ENCODE results near the gene ALG14. TPM values are rescaled to one million over a fixed set of nuclear protein-coding genes. Genes with fewer than 3 reads are reported as not detected.

ALG14 gene
- polyA plus RNA-seq, 2 donors = 0.88 to 1.3 TPM

DNA sequence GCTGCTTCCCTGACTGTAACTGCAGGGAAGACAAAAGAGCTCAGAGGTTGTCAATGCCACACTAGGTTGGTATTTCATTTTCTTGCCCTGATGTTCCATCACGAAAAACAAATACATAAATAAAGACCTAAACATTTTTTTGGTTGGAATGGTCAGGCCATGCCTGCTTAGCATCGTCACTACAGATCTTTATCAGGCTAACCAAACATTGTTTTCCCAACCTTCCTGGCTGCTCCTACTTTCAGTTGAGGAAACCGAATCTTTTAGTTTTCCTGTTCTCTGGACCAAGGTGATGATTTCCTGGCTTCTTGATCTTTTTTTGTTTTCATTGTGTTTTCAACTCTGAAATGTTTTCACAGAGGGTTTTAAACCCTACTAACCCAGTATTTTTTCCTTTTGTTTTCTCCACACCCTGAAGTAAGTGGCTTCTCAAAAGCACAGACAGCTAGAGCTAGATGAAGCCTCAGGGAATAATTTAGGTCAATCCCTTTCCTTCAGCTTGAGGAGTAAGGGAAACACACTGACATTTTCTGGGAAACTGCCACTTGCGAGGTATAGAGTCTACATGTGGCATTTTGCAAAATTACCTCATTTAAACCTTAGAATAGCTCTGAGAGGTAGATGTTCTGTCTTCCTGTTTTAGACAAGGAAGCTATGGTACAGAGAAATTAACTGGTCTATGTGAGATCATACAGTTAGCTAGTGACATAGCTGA is 78.7 kb downstream of the ALG14 start:
- H3K27ac ChIP-seq (ENCODE audit: low read depth in 2 of 2, low read length in 1 of 2) = peak overlapping the region in 1 of 2 donors; percentile 49
- no peak overlapping the region for H3K4me3 ChIP-seq (ENCODE audit: low read depth in 1 of 2, low read length in 2 of 2)
- WGBS, 2 donors = 74 to 84% methylated on average over 4 of the region's 4 CpGs
- no peaks in the 10 kb centered on the region for H3K27me3 ChIP-seq (ENCODE audit: control insufficient read depth in 1 of 2, insufficient read depth in 2 of 2, low read length in 2 of 2)
- no peaks in the 10 kb centered on the region for H3K36me3 ChIP-seq (ENCODE audit: control insufficient read depth in 2 of 2, insufficient read depth in 2 of 2, low read length in 1 of 2)
- no peaks in the 10 kb centered on the region for H3K4me1 ChIP-seq (ENCODE audit: control insufficient read depth in 2 of 2, insufficient read depth in 2 of 2, low read length in 1 of 2)
- H3K9me3 ChIP-seq (ENCODE audit: control insufficient read depth in 2 of 2, insufficient read depth in 1 of 2, low read depth in 1 of 2, low read length in 1 of 2) = no peaks in the 10 kb centered on the region

- 77 to 83% methylated on average over 2 of the region's 2 CpGs for WGBS, 2 donors
- Histone ChIP-seq H3K36me3 (ENCODE audit: control insufficient read depth in 2 of 2, insufficient read depth in 2 of 2, low read length in 1 of 2) (no peaks in the 10 kb centered on the region), H3K27me3 (ENCODE audit: control insufficient read depth in 1 of 2, insufficient read depth in 2 of 2, low read length in 2 of 2) (no peaks in the 10 kb centered on the region), H3K9me3 (ENCODE audit: control insufficient read depth in 2 of 2, insufficient read depth in 1 of 2, low read depth in 1 of 2, low read length in 1 of 2) (no peaks in the 10 kb centered on the region), H3K27ac (ENCODE audit: low read depth in 2 of 2, low read length in 1 of 2) (no peak overlapping the region), H3K4me3 (ENCODE audit: low read depth in 1 of 2, low read length in 2 of 2) (no peak overlapping the region), H3K4me1 (ENCODE audit: control insufficient read depth in 2 of 2, insufficient read depth in 2 of 2, low read length in 1 of 2) (no peaks in the 10 kb centered on the region)
Measured at GRCh38 chr1:94992863-94993563, 79.7 kb downstream of the ALG14 start.

- H3K27me3 ChIP-seq (ENCODE audit: control insufficient read depth in 1 of 2, insufficient read depth in 2 of 2, low read length in 2 of 2) = no peaks in the 10 kb centered on the region
- no peaks in the 10 kb centered on the region for H3K4me1 ChIP-seq (ENCODE audit: control insufficient read depth in 2 of 2, insufficient read depth in 2 of 2, low read length in 1 of 2)
- H3K27ac ChIP-seq (ENCODE audit: low read depth in 2 of 2, low read length in 1 of 2) = no peak overlapping the region
- H3K9me3 ChIP-seq (ENCODE audit: control insufficient read depth in 2 of 2, insufficient read depth in 1 of 2, low read depth in 1 of 2, low read length in 1 of 2) = no peaks in the 10 kb centered on the region
- WGBS, 2 donors = 83 to 84% methylated on average over 5 of the region's 5 CpGs
- no peak overlapping the region for H3K4me3 ChIP-seq (ENCODE audit: low read depth in 1 of 2, low read length in 2 of 2)
- no peaks in the 10 kb centered on the region for H3K36me3 ChIP-seq (ENCODE audit: control insufficient read depth in 2 of 2, insufficient read depth in 2 of 2, low read length in 1 of 2)
Measured at GRCh38 chr1:94992161-94992560, 80.6 kb downstream of the ALG14 start.

DNA sequence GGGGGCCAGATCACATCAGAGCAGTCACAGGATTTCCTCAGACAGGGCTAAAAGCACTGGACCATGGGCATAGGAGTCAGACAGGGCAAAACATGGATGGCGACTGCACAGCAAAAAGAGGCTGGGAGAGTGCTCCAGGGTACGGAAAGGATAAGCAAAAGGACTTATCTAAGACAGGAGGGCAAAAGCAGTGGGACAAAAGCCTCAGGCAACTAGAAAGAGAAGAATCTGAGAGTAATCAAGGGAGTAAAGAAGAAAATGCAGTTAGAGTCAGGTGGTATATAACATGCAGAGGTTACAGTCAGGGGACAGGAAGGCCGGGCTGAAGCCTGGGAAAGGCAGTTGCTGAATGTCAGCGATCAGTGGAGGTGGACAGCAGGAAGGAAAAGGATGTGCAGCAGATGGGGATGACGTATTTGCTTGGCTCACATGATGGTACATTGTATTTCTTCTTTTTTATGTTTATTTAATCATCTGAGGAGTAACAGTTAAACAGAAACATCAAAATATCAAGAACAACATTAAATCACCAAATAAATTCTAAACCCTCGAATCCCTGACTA is 82.8 kb downstream of the ALG14 start:
- Histone ChIP-seq H3K27me3 (ENCODE audit: control insufficient read depth in 1 of 2, insufficient read depth in 2 of 2, low read length in 2 of 2) (no peaks in the 10 kb centered on the region), H3K36me3 (ENCODE audit: control insufficient read depth in 2 of 2, insufficient read depth in 2 of 2, low read length in 1 of 2) (no peaks in the 10 kb centered on the region), H3K27ac (ENCODE audit: low read depth in 2 of 2, low read length in 1 of 2) (no peak overlapping the region), H3K9me3 (ENCODE audit: control insufficient read depth in 2 of 2, insufficient read depth in 1 of 2, low read depth in 1 of 2, low read length in 1 of 2) (no peaks in the 10 kb centered on the region), H3K4me1 (ENCODE audit: control insufficient read depth in 2 of 2, insufficient read depth in 2 of 2, low read length in 1 of 2) (no peaks in the 10 kb centered on the region), H3K4me3 (ENCODE audit: low read depth in 1 of 2, low read length in 2 of 2) (no peak overlapping the region)
- 78 to 82% methylated on average over 6 of the region's 6 CpGs for WGBS, 2 donors

DNA sequence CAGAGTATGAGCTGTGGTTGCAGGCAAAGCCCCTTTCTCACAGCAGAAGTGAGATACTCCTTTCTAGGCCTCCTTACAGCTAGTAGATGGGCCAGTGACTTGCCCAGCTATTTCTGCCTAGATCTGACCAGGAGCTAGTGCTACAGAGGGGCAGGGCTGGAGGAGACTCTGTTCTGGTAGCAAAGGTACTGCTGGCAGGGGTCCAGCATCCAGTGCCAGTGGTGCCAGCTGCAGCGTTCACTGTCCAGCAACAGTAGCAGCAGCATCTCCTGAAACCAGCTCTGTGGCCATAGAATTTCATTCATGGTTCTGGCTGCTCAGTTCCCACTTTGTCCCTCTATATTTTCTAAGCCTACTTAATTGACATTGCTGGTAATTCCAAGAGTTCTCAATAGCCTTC is 83.4 kb downstream of the ALG14 start:
- Histone ChIP-seq H3K4me1 (ENCODE audit: control insufficient read depth in 2 of 2, insufficient read depth in 2 of 2, low read length in 1 of 2) (no peaks in the 10 kb centered on the region), H3K9me3 (ENCODE audit: control insufficient read depth in 2 of 2, insufficient read depth in 1 of 2, low read depth in 1 of 2, low read length in 1 of 2) (no peaks in the 10 kb centered on the region), H3K27ac (ENCODE audit: low read depth in 2 of 2, low read length in 1 of 2) (no peak overlapping the region), H3K36me3 (ENCODE audit: control insufficient read depth in 2 of 2, insufficient read depth in 2 of 2, low read length in 1 of 2) (no peaks in the 10 kb centered on the region), H3K27me3 (ENCODE audit: control insufficient read depth in 1 of 2, insufficient read depth in 2 of 2, low read length in 2 of 2) (no peaks in the 10 kb centered on the region), H3K4me3 (ENCODE audit: low read depth in 1 of 2, low read length in 2 of 2) (no peak overlapping the region)
- whole genome bisulfite sequencing, 2 donors = 56 to 62% methylated on average over 1 of the region's 1 CpG

DNA sequence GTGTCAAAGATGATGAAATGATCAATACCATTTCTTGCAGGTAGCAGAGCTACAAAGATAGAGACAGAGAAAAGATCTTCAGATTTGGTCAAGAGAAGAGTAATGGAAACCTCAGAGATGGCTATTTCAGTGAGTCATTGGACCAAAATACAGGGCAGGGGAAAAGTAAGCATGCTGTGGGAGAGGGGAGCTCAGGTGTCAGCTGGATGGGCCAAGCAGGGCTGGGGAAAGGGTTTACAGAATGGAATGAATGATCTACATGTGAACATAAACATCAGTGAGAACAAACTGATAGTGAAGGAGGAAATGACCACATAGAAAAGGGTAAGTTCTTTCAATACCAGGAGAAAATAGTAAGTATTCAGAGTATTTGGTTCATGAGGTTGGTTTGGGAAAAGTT is 84.4 kb downstream of the ALG14 start:
- Histone ChIP-seq H3K4me3 (ENCODE audit: low read depth in 1 of 2, low read length in 2 of 2) (no peak overlapping the region), H3K27me3 (ENCODE audit: control insufficient read depth in 1 of 2, insufficient read depth in 2 of 2, low read length in 2 of 2) (no peaks in the 10 kb centered on the region), H3K4me1 (ENCODE audit: control insufficient read depth in 2 of 2, insufficient read depth in 2 of 2, low read length in 1 of 2) (no peaks in the 10 kb centered on the region), H3K9me3 (ENCODE audit: control insufficient read depth in 2 of 2, insufficient read depth in 1 of 2, low read depth in 1 of 2, low read length in 1 of 2) (no peaks in the 10 kb centered on the region), H3K27ac (ENCODE audit: low read depth in 2 of 2, low read length in 1 of 2) (no peak overlapping the region), H3K36me3 (ENCODE audit: control insufficient read depth in 2 of 2, insufficient read depth in 2 of 2, low read length in 1 of 2) (no peaks in the 10 kb centered on the region)

- WGBS, 2 donors = 91 to 96% methylated on average over 6 of the region's 6 CpGs
- no peaks in the 10 kb centered on the region for H3K27me3 ChIP-seq (ENCODE audit: control insufficient read depth in 1 of 2, insufficient read depth in 2 of 2, low read length in 2 of 2)
- H3K4me3 ChIP-seq (ENCODE audit: low read depth in 1 of 2, low read length in 2 of 2) = no peak overlapping the region
- no peak overlapping the region for H3K27ac ChIP-seq (ENCODE audit: low read depth in 2 of 2, low read length in 1 of 2)
- no peaks in the 10 kb centered on the region for H3K9me3 ChIP-seq (ENCODE audit: control insufficient read depth in 2 of 2, insufficient read depth in 1 of 2, low read depth in 1 of 2, low read length in 1 of 2)
- H3K36me3 ChIP-seq (ENCODE audit: control insufficient read depth in 2 of 2, insufficient read depth in 2 of 2, low read length in 1 of 2) = no peaks in the 10 kb centered on the region
- no peaks in the 10 kb centered on the region for H3K4me1 ChIP-seq (ENCODE audit: control insufficient read depth in 2 of 2, insufficient read depth in 2 of 2, low read length in 1 of 2)
Measured at GRCh38 chr1:94986783-94987182, 86.0 kb downstream of the ALG14 start.

GRCh38 chr1:94983171-94983739 is 89.5 kb downstream of the ALG14 start:
- Histone ChIP-seq H3K36me3 (ENCODE audit: control insufficient read depth in 2 of 2, insufficient read depth in 2 of 2, low read length in 1 of 2) (no peaks in the 10 kb centered on the region), H3K27me3 (ENCODE audit: control insufficient read depth in 1 of 2, insufficient read depth in 2 of 2, low read length in 2 of 2) (no peaks in the 10 kb centered on the region), H3K4me3 (ENCODE audit: low read depth in 1 of 2, low read length in 2 of 2) (no peak overlapping the region), H3K27ac (ENCODE audit: low read depth in 2 of 2, low read length in 1 of 2) (no peak overlapping the region), H3K4me1 (ENCODE audit: control insufficient read depth in 2 of 2, insufficient read depth in 2 of 2, low read length in 1 of 2) (no peaks in the 10 kb centered on the region), H3K9me3 (ENCODE audit: control insufficient read depth in 2 of 2, insufficient read depth in 1 of 2, low read depth in 1 of 2, low read length in 1 of 2) (no peaks in the 10 kb centered on the region)
- WGBS, 2 donors = 63 to 66% methylated on average over 7 of the region's 7 CpGs

DNA sequence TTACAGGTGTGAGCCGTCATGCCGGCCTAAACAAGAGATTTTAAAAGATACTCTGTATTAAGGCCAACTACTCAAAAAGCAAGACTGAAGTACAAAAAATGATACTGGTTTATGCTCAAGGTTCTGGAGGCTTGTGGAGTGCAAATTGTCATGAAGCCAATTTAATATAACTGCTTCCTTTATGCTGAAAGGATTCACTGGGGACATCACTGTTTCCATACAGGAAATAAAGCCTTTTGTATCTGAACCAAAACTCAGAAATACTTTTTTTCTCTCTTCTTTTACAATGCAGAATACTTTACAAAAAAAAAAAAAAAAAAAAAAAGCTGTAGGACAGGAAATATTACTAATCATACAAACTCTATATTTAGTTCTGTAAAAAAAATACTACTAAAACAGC is 90.4 kb downstream of the ALG14 start:
- Histone ChIP-seq H3K4me3 (ENCODE audit: low read depth in 1 of 2, low read length in 2 of 2) (no peak overlapping the region), H3K4me1 (ENCODE audit: control insufficient read depth in 2 of 2, insufficient read depth in 2 of 2, low read length in 1 of 2) (no peaks in the 10 kb centered on the region), H3K27ac (ENCODE audit: low read depth in 2 of 2, low read length in 1 of 2) (no peak overlapping the region), H3K9me3 (ENCODE audit: control insufficient read depth in 2 of 2, insufficient read depth in 1 of 2, low read depth in 1 of 2, low read length in 1 of 2) (no peaks in the 10 kb centered on the region), H3K27me3 (ENCODE audit: control insufficient read depth in 1 of 2, insufficient read depth in 2 of 2, low read length in 2 of 2) (no peaks in the 10 kb centered on the region), H3K36me3 (ENCODE audit: control insufficient read depth in 2 of 2, insufficient read depth in 2 of 2, low read length in 1 of 2) (no peaks in the 10 kb centered on the region)
- WGBS, 2 donors = 62 to 76% methylated on average over 2 of the region's 2 CpGs

All from esophagus (tissue), 2 donors.